Measurements from ENCODE around the gene CCSER1.

DNA sequence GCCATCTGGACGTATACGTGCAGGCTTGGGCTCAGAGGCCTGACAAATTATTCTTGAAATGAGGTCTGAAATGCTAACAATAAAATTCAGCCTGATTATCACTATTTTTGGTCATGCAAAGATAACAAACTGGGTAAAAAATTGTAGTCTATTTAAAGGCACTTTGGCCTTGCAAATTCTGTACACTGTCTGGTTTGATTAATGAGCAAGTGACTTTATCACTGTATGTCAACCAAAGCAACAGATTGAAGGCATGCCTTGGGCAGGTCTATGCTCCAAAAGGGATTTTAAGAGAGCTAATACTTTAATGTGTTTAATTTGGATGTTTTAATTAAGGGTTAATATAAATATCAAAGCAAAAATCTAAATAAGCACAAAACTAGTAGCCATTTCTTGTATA lies 1141.7 kb downstream of the CCSER1 start:
- TF ChIP-seq CTCF (IDR thresholded peaks at IDR 0.05; ENCODE audit: insufficient read depth, low read length, poor library complexity, severe bottlenecking) (no peak), EZH2phosphoT487 (conservative IDR thresholded peaks at IDR 0.05; ENCODE audit: low read length) (no peak)

Measured in SU-DHL-6 (cell line).